Adrenal gland (tissue), 12 donors: ENCODE measurements around the gene MPP1. TPM values are rescaled to one million over a fixed set of nuclear protein-coding genes. Genes with fewer than 3 reads are reported as not detected.
A peak's percentile ranks its signal among the peaks of the same experiment; 100 is the strongest.
"Not testable (repeated sequence)": the region's sequence is repeated elsewhere in the genome, so short reads cannot be mapped to it uniquely, and the experiment has no call there.

ENCODE experiments used
- DNase-seq, 7 donors: peaks; one replicate each; pipeline ENCODE4 v3.0.0-alpha.2; 2019 to 2020
- H3K27ac ChIP-seq, 5 donors: fragments of 200-600 bp; sonication (generic) in 4 of 5; 1 replicate in 3 of 5; 2 replicates in 2 of 5; pipeline versions ENCODE4 v1.5.1 to v1.8.0; 2016 to 2020; ENCODE audit warnings: mild to moderate bottlenecking in 1 of 5
- H3K27me3 ChIP-seq: fragments of 200-600 bp; 2 replicates; pipeline ENCODE4 v1.8.0; 2021
- H3K36me3 ChIP-seq, 2 donors: fragments of 200-600 bp; replicated peaks in 1 of 2; 1 replicate in 1 of 2; 2 replicates in 1 of 2; pipeline versions ENCODE4 v1.5.1 to v1.8.0; 2018 to 2022
- H3K4me1 ChIP-seq, 2 donors: fragments of 200-600 bp; replicated peaks in 1 of 2; 1 replicate in 1 of 2; 2 replicates in 1 of 2; pipeline versions ENCODE4 v1.5.1 to v1.8.0; 2018 to 2021
- H3K4me3 ChIP-seq, 4 donors: fragments of 200-600 bp; sonication (generic) in 3 of 4; one replicate each; pipeline ENCODE4 v1.5.1; 2016 to 2018
- H3K9me3 ChIP-seq, 3 donors: fragments of 200-600 bp; sonication (generic) in 1 of 3; replicated peaks in 1 of 3; 1 replicate in 2 of 3; 2 replicates in 1 of 3; pipeline versions ENCODE4 v1.5.1 to v1.8.0; 2016 to 2021
- POLR2A ChIP-seq, 2 donors: fragments of 450-650 bp; IDR thresholded peaks; one replicate each; pipeline ENCODE4 v1.6.1; 2017; ENCODE audit warnings: antibody characterized with exemption in 2 of 2, mild to moderate bottlenecking in 2 of 2, moderate library complexity in 1 of 2
- WGBS, 4 donors: extraction: QIAGEN DNeasy Blood & Tissue Kit in 2 of 4; methylation state at CpG; one replicate each; pipeline versions ENCODE4 v1.1.5 to v1.1.7; 2013 to 2017; 5-methylcytosine and 5-hydroxymethylcytosine counted together
- intact Hi-C, 2 donors: fragments of 100-400 bp; cut with DNase I; formaldehyde crosslinking; loops; one replicate each; pipeline versions ENCODE4 v1.14.1 to v1.15.0; 2022 to 2023
- polyA plus RNA-seq, 3 donors: library from polyadenylated mRNA; stranded (reverse); fragments of 200-250 nt in 2 of 3; fragments of 350-450 nt in 1 of 3; fragmentation: Illumina TruSeq in 1 of 3; extraction: RNeasy Lipid Tissue Mini Kit (QIAGEN cat#74804) in 1 of 3; gene quantifications; one replicate each; pipeline ENCODE4 v1.2.3, GENCODE V29; 2013 to 2014
- total RNA-seq, 9 donors: library from RNA; depleted of rRNA in 4 of 9; stranded (reverse); fragments of >200 nt in 4 of 9; fragments of 120-200 nt in 1 of 9; fragmentation: NEBNext Ultra II Directional in 1 of 9; extraction: Animal tissue kit (Norgen Biotek cat#: 25700) in 1 of 9; gene quantifications; one replicate each; pipeline versions ENCODE4 v1.1.0 to v1.2.4, GENCODE V29; 2013 to 2023
- TF ChIP-seq, protein P1 (sequence below), 6 experiments: fragments of 450-650 bp in 4 of 6; fragments of 200-600 bp in 2 of 6; sonication (generic) in 1 of 6; IDR thresholded peaks; 1 replicate in 5 of 6; 2 replicates in 1 of 6; pipeline versions ENCODE4 v1.5.1 to v1.8.0; 2016 to 2021; ENCODE audit warnings: antibody characterized with exemption in 6 of 6, mild to moderate bottlenecking in 2 of 6, moderate library complexity in 1 of 6
- donor health status: healthy with polysubstance abuse.
- donor health status: Bipolar disorder and iron deficiency.
- donor health status: DM: yes; HTN: yes; CAD: no.
- donor health status: DM: no; HTN: no; CAD: no.
- donor health status: DM: no; HTN: no; CAD: no.
- donor health status: DM: yes; HTN: yes; CAD: no.

The MPP1 gene
- total and polyA plus RNA-seq, 12 donors, result 34.4 to 188 (median 57.6) TPM

DNA sequence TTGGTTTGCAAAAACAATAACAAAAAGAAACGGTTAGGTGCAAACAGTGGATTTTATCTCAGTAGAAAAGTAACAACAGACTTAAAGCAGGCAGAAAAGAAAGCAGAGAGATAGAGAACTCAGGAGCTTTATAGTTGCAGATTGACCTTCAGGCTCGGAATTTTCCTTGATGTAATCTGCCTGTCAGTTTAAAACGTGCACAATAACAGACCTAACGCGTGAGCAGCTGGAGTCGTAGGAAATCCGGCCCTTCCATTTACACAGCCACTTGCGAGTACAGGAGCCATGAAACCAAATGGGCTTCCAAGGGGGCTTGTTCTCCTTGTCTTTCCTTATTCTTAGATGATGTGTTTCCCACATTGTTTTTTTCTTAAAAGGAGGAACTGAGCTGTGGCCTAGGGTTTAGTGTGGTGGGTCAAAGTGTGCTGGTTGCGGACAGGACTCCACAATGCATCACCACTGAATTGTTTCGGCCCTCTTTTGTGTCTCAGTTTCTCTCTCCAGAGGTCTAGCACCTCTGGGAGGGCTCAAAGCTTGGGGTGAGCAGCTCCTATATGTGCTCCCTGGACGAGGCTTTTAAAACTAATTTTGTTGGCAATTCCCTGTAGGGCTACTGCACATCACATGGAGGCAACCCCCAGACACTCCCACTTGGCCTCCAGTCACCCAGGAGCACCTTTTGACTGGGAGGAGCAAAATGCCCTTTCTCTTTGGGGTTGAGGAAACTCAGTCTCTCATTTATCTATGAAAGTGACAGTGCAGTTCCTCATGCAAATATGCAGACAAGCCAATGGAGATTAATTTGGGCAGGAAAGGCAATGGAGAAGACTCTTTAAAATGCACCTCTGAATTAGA lies 13.9 kb upstream of the MPP1 start:
- WGBS, 4 donors, result 41 to 64% (median 47%) methylated on average over 9 to 11 of the region's 11 CpGs
- intact Hi-C loops, result no loop called here
- DNase-seq, result peak in 4 of 7 donors; percentile 26 to 47 (median 38)

DNA sequence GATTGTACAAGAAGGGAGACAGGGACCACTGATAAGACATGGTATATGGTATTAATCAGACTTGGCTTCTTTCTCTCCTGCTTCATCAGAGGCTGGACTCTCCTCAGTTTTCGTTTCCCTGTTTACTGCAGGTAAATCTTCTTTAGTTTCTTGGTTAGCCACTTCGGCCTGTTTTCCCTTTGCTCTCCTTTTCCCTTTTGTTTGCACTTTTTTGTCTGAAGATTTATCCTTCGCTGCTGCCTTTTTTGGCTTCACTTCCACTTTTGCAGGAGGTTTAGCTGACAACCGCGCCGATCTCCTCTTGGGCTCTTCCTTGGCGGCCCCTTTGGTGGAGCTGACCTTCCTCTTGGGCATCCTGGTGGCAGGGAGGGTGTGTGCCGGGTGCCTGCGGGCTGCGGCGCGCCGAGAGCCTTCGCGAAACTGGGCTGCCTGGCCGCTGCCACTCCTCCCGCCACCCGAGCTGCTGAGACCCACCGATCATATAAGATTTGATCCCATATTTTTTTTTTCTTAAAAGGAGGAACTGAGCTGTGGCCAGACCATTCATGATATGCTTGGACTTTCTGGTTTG lies 11.8 kb upstream of the MPP1 start:
- H3K27me3 ChIP-seq, H3K36me3 ChIP-seq, intact Hi-C loops, H3K27ac ChIP-seq, H3K9me3 ChIP-seq, H3K4me1 ChIP-seq, DNase-seq, H3K4me3 ChIP-seq: not testable (repeated sequence)
- WGBS, 4 donors, result 88 to 97% (median 93%) methylated on average over 9 to 19 of the region's 19 CpGs

More for the DNA sequence above, 13.9 kb upstream of the MPP1 start:
- Histone ChIP-seq H3K36me3 (no peaks in the 10 kb centered on the region), H3K9me3 (no peaks in the 10 kb centered on the region), H3K27ac (peak overlapping the region in 2 of 5 donors; percentile 18 to 23), H3K27me3 (no peaks in the 10 kb centered on the region), H3K4me1 (no peaks in the 10 kb centered on the region), H3K4me3 (no peak overlapping the region)
- peak in 1 of 2 donors; percentile 23 for TF ChIP-seq POLR2A (IDR thresholded peaks at IDR 0.05)
- TF ChIP-seq, protein P1, sequence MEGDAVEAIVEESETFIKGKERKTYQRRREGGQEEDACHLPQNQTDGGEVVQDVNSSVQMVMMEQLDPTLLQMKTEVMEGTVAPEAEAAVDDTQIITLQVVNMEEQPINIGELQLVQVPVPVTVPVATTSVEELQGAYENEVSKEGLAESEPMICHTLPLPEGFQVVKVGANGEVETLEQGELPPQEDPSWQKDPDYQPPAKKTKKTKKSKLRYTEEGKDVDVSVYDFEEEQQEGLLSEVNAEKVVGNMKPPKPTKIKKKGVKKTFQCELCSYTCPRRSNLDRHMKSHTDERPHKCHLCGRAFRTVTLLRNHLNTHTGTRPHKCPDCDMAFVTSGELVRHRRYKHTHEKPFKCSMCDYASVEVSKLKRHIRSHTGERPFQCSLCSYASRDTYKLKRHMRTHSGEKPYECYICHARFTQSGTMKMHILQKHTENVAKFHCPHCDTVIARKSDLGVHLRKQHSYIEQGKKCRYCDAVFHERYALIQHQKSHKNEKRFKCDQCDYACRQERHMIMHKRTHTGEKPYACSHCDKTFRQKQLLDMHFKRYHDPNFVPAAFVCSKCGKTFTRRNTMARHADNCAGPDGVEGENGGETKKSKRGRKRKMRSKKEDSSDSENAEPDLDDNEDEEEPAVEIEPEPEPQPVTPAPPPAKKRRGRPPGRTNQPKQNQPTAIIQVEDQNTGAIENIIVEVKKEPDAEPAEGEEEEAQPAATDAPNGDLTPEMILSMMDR (IDR thresholded peaks at IDR 0.05), result no peak

DNA sequence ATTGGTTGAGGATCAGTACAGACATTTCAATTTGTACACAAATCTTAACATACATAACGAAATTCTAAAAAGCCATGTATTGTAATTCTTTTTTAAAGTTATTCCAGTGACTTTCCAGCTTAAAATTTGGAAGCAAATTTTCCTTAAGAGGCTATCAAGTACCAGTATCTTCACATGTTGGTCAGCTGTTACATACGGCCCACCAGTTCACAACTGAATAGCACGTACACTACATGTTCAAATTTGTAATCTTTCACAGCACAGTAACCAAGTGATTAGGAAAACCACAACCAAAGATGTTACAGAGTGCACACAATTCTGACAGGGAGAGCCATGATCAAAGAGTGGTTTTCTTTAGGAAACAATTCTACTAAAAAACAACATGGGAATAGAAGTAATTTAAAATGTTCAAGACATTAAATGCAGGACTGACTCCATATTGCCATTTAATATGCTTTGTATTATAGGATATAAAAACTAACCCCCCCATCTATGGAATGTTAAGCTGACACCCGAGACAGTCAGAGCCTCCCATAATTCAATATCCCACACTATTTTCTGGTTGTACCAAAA lies 11.1 kb upstream of the MPP1 start:
- H3K27me3 ChIP-seq, H3K4me1 ChIP-seq, intact Hi-C loops, H3K4me3 ChIP-seq, H3K9me3 ChIP-seq, H3K27ac ChIP-seq, DNase-seq, H3K36me3 ChIP-seq: not testable (repeated sequence)
- WGBS, 4 donors, result 72 to 95% (median 86%) methylated on average over 4 of the region's 4 CpGs

DNA sequence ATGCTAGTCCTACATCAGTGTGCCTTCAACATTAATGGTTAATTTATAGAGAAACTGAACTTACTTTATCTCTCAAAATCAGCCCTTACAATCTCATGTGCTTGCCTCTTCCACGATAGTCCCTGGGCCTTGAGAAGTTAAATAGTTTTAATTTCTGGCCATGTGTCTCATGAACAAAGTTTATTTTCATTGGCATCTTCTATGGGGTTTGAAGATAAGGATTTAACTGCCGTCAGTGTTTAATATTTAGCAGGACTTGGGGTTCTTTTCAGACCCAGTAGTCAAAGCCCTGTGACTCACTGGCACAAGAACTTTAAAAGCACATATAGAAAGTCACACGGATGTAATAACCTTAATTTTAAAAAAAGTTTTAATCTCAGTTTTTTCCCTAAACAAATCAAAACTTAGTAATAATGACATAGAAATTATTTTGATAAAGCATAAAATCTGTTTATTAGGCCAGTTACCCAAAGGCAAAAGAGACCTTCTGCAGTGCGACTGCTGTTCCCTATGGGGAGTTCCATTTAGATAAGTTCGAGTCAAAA lies 10.1 kb upstream of the MPP1 start:
- TF ChIP-seq, protein P1 (IDR thresholded peaks at IDR 0.05), result no peak
- no peak for TF ChIP-seq POLR2A (IDR thresholded peaks at IDR 0.05)
- no peaks in the 10 kb centered on the region for H3K36me3 ChIP-seq
- WGBS, 4 donors, result 42 to 52% (median 49%) methylated on average over 5 of the region's 5 CpGs
- no peaks in the 10 kb centered on the region for H3K9me3 ChIP-seq
- H3K4me3 ChIP-seq, result no peak overlapping the region
- no peak overlapping the region for H3K27ac ChIP-seq
- no peaks in the 10 kb centered on the region for H3K4me1 ChIP-seq
- H3K27me3 ChIP-seq, result no peaks in the 10 kb centered on the region
- intact Hi-C loops, result no loop called here
- DNase-seq, result no peak

DNA sequence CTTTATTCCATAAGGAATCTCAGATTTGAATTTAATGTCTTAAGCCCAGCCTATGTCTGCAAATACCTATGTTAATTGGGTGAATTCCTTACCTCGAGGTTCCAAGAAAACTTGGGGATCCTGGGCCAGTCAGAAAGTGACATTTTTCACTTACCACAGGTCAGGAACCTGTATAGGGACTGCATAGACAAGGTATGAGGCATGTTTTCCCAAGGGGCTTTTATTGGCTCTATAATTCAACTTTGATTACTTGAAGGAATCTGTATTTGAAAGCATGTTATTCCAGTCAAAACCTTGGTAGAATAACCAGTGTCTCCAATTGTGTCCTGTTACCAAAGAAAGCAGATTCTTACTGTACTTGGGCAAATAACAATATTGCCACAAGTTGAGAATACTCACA lies 8.5 kb upstream of the MPP1 start:
- Histone ChIP-seq H3K36me3 (no peaks in the 10 kb centered on the region), H3K4me1 (no peaks in the 10 kb centered on the region), H3K4me3 (no peak overlapping the region), H3K9me3 (no peaks in the 10 kb centered on the region), H3K27me3 (no peaks in the 10 kb centered on the region), H3K27ac (no peak overlapping the region)
- WGBS, 4 donors, result 24 to 67% (median 38%) methylated on average over 1 of the region's 1 CpG
- TF ChIP-seq, protein P1 (IDR thresholded peaks at IDR 0.05), result no peak
- no peak for TF ChIP-seq POLR2A (IDR thresholded peaks at IDR 0.05)
- intact Hi-C loops, result no loop called here
- no peak for DNase-seq
